Sigmoid colon (tissue), 4 donors: ENCODE measurements around the gene CACNB2.

Source experiments
- CTCF ChIP-seq, 4 experiments: fragments of 450-650 bp in 3 of 4; fragments of 200-600 bp in 1 of 4; IDR thresholded peaks; one replicate each; pipeline ENCODE4 v1.5.1; 2016 to 2019; ENCODE audit warnings: antibody characterized with exemption in 4 of 4, mild to moderate bottlenecking in 3 of 4, moderate library complexity in 2 of 4
- EP300 ChIP-seq, 4 donors: sonication (generic); formaldehyde crosslinking; IDR thresholded peaks; one replicate each; pipeline ENCODE4 v1.6.1; 2017; ENCODE audit warnings: antibody characterized with exemption in 4 of 4
- POLR2A ChIP-seq, 2 donors: fragments of 450-650 bp; IDR thresholded peaks; one replicate each; pipeline ENCODE4 v1.6.1; 2016; ENCODE audit warnings: antibody characterized with exemption in 2 of 2, mild to moderate bottlenecking in 2 of 2, moderate library complexity in 2 of 2

DNA sequence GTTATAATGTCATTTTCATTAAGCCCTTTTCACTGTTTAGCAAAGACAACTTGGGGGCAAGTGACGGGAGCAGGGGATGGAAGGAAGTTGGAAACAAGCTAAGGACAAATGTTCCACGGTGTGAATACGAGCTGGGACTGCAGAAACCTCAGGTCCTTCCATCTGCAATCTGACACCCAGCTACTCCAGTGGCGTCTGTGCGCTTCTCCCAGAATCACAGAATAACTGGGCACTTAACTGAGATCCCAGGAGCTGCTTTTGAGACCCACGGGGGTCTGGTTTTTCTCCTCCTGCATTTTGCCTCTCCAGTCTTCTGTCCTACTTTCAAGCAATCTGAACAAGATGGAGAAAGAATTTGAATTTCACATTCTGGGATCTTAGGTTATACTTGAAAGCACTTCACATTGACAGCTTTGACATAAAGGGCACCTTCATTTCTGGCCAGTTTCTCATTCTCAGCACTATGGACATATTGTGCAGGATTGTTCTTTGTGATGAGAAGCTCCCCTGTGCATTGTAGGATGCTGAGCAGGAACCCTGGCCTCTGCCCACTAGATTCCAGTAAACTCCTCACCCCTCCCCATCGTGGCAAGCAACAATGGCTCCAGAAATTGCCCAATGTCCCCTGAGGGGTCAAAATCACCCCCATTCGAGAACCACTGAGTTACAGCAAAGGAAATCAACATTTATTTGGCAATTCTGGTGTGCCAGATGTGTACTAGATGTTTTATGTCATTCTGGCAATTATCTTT lies 194.1 kb downstream of the CACNB2 start:
- no peak for TF ChIP-seq POLR2A (IDR thresholded peaks at IDR 0.05)
- no peak for TF ChIP-seq CTCF (IDR thresholded peaks at IDR 0.05)
- no peak for TF ChIP-seq EP300 (IDR thresholded peaks at IDR 0.05)
